Transverse colon (tissue), 3 donors: ENCODE results near the gene AK6.

Experiments used
- CTCF ChIP-seq, 5 experiments: fragments of 200-600 bp in 3 of 5; fragments of 450-650 bp in 2 of 5; sonication (generic) in 3 of 5; IDR thresholded peaks; 1 replicate in 2 of 5; 2 replicates in 3 of 5; pipeline ENCODE4 v1.5.1; 2016 to 2017; ENCODE audit warnings: antibody characterized with exemption in 5 of 5, inconsistent platforms in 3 of 5, mild to moderate bottlenecking in 2 of 5, moderate library complexity in 1 of 5
- EP300 ChIP-seq: sonication (generic); formaldehyde crosslinking; IDR thresholded peaks from one replicate; pipeline ENCODE4 v1.6.1; 2017; ENCODE audit warnings: antibody characterized with exemption, low read depth
- POLR2A ChIP-seq: fragments of 450-650 bp; IDR thresholded peaks from one replicate; pipeline ENCODE4 v1.6.1; 2016; ENCODE audit warnings: antibody characterized with exemption, mild to moderate bottlenecking, moderate library complexity

- TF ChIP-seq EP300 = no peak
- TF ChIP-seq CTCF (IDR thresholded peaks at IDR 0.05) = no peak
- no peak for TF ChIP-seq POLR2A
Observed at GRCh38 chr5:69368458-69369339, 621 bp downstream of the AK6 start.
